SK-N-MC (cell line): Measurements from ENCODE around the gene AMY2B.
"Not testable (repeated sequence)": the region's sequence is repeated elsewhere in the genome, so short reads cannot be mapped to it uniquely, and the experiment has no call there.

Experiments
- DNase-seq: peaks from one replicate; pipeline ENCODE4 v3.0.0-alpha.2; 2011; ENCODE audit warnings: low read depth, low spot score
- H3K27ac ChIP-seq: fragments of 200-600 bp; sonication (generic); 2 replicates; pipeline ENCODE4 v1.5.1; 2016; ENCODE audit warnings: mixed run types
- H3K36me3 ChIP-seq: fragments of 200-600 bp; sonication (generic); 2 replicates; pipeline ENCODE4 v1.6.1; 2017; ENCODE audit warnings: antibody characterized with exemption, low read length, mixed read lengths; ENCODE audit not compliant: insufficient read depth
- H3K4me3 ChIP-seq: fragments of 200-600 bp; sonication (generic); 2 replicates; pipeline ENCODE4 v1.5.1; 2016
- H3K9ac ChIP-seq: fragments of 200-600 bp; sonication (generic); 2 replicates; pipeline ENCODE4 v1.8.0; 2017; ENCODE audit warnings: mixed run types, mixed read lengths; ENCODE audit not compliant: insufficient read length
- H3K9me3 ChIP-seq: fragments of 200-600 bp; sonication (generic); 2 replicates; pipeline ENCODE4 v1.6.1; 2017; ENCODE audit warnings: low read depth, mild to moderate bottlenecking, antibody characterized with exemption, low read length, moderate library complexity, mixed read lengths
- EZH2 ChIP-seq: fragments of 200-600 bp; sonication (generic); IDR thresholded peaks from one replicate; pipeline ENCODE4 v1.6.1; 2017; ENCODE audit warnings: antibody characterized with exemption
- FOXP2 ChIP-seq: optimal IDR thresholded peaks from 2 replicates; pipeline ENCODE3; 2011; ENCODE audit warnings: mild to moderate bottlenecking, moderate library complexity; ENCODE audit not compliant: insufficient read depth; ENCODE audit errors: extremely low read length, control extremely low read depth
- POLR2AphosphoS5 ChIP-seq: IDR thresholded peaks from 2 replicates; pipeline ENCODE4 v1.6.1; 2012; ENCODE audit warnings: mild to moderate bottlenecking, low read depth, low read length, borderline replicate concordance

AMY2B gene

DNA sequence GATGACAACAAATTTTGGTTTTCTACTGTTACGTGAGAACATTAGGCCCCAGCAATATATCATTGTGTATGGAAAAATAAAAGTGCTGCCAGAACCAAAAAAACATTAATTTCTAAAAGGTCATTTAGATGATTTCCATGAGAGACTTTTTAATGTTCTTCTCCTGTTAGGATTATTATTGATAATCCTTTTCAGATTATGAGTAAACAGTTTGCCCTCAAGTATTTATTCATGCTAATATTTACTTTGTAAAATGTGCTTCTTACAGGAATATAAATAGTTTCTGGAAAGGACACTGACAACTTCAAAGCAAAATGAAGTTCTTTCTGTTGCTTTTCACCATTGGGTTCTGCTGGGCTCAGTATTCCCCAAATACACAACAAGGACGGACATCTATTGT is at the start of gene AMY2B:
Gene AMY2B, plus strand, starts transcription at position 301 of the 400 bp plus-strand sequence. Its CDS starts 14 bp downstream, at position 315.
- DNase-seq, result not testable (repeated sequence)

DNA sequence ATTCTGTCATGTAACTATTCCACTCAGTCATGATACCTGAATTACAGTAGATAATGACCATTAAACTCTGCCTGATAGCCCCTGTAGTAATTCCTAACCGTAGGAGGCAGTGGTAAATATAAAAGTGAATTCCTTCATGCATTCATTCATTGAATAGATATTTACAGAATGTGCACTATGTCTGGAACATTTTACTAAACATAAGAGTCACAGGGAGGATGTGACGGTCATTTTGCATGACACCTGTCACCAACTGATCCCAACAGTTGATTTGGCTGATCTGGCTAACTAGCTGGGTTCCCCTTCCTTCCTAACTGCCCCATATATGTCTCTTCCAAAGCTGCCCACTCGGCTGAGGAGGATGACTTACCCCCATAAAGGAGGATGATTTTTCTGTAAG is 48.0 kb upstream of the AMY2B start:
- no peak overlapping the region for H3K27ac ChIP-seq
- H3K9me3 ChIP-seq, result no peaks in the 10 kb centered on the region
- no peak for DNase-seq
- no peak overlapping the region for H3K9ac ChIP-seq
- H3K4me3 ChIP-seq, result no peak overlapping the region
- peaks cover 8% of the 10 kb centered on the region for H3K36me3 ChIP-seq
- TF ChIP-seq POLR2AphosphoS5 (no peak), EZH2 (no peak), FOXP2 (no peak)

More for the DNA sequence above, at the start of gene AMY2B:
- H3K9ac ChIP-seq, H3K27ac ChIP-seq, H3K4me3 ChIP-seq, H3K36me3 ChIP-seq, H3K9me3 ChIP-seq: not testable (repeated sequence)

DNA sequence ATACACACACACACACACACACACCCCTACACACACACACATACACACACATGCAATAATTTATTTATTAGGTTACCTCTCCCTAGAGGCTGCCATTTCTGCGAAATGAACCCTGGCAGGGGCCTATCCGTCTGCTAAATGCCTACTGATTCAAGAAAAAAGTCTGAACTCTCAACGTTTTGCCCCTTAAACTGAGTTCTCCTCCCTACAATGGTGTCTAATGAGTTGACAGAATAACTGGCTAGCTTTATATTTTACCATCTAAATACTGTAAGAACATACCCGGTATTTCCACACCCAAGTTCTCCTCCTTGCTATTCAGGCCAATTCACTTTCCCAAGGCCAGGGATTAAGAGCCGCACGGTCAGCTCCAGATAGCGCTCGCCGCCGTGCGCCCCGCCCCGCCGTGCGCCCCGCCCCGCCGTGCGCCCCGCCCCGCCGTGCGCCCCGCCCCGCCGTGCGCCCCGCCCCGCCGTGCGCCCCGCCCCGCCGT is 46.2 kb upstream of the AMY2B start:
- DNase-seq, result peak; percentile 10
- TF ChIP-seq EZH2, result no peak
- TF ChIP-seq FOXP2, result no peak
- TF ChIP-seq POLR2AphosphoS5, result no peak
- Histone ChIP-seq H3K9ac (peak overlapping the region; percentile 61), H3K27ac (no peak overlapping the region), H3K9me3 (no peaks in the 10 kb centered on the region), H3K36me3 (peaks cover 24% of the 10 kb centered on the region), H3K4me3 (peak overlapping the region; percentile 80)

DNA sequence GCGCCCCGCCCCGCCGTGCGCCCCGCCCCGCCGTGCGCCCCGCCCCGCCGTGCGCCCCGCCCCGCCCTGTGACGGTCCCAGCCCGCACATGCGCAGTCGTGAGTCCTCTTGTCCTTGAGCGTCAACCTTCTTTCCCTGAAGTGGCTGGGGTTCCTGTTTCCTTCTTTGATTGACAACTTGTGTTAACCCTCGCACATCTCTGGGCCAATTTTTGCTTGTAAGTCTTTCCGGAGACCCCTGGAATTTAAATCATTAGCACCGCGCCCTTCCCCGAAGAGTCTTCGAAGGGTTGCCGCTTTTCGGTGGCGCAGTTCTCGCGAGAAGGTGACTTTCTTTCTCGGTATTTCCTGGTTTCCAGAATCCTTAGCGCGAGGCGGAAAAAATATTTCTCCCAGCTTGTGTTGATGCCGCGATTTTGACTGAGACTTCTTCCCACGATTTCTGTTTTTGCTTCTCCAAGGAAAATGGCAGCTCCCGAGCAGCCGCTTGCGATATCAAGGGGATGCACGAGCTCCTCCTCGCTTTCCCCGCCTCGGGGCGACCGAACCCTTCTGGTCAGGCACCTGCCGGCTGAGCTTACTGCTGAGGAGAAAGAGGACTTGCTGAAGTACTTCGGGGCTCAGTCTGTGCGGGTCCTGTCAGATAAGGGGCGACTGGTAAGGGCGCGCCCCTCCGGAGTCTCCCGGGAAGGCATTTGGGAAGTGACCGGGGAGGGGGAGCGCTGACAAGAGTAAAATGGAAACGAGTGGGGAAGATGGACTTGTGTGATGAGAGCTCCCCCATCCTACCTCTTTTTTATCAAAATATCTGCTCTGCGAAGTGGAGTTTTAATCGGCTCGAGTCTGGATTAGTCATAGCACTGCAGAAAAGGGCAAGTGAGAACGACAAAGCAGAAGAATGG is 45.5 kb upstream of the AMY2B start, which contains the start of gene RNPC3:
Gene RNPC3, plus strand, starts transcription at position 93 of the 901 bp plus-strand sequence. Its CDS starts 372 bp downstream, at position 465.
- Histone ChIP-seq H3K9ac (peak within 1 kb of the TSS; percentile 96), H3K36me3 (peaks cover 31% of the 10 kb centered on the region), H3K27ac (peak within 1 kb of the TSS; percentile 99), H3K4me3 (peak within 1 kb of the TSS; percentile 93), H3K9me3 (no peaks in the 10 kb centered on the region)
- DNase-seq, result peak; percentile 74
- TF ChIP-seq POLR2AphosphoS5, result peak; percentile 64; the same call in 1 of the 2 replicates
- no peak for TF ChIP-seq EZH2
- TF ChIP-seq FOXP2, result peak; percentile 28

DNA sequence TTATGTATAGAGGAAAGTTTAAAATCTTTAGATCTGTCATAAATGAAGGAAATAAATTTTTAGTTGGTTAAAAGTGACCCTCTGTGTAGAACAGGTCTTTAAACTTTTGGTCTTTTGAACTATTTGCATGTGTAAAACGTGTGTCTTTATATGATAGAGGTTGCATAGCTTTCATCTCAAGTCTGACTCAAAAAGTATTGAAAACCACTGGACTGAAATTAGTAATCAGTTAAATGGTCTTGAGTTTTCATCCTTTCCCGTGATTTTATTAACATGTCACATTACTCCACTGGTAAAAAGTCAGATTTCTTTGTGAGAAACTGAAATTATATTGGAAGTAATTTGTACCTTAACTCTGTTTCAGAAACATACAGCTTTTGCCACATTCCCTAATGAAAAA is 44.1 kb upstream of the AMY2B start:
- no peak for TF ChIP-seq EZH2
- TF ChIP-seq FOXP2, result no peak
- TF ChIP-seq POLR2AphosphoS5, result no peak
- peaks cover 42% of the 10 kb centered on the region for H3K36me3 ChIP-seq
- no peak overlapping the region for H3K27ac ChIP-seq
- H3K9ac ChIP-seq, result peak overlapping the region; percentile 96
- H3K4me3 ChIP-seq, result peak overlapping the region; percentile 93
- DNase-seq, result no peak
- H3K9me3 ChIP-seq, result no peaks in the 10 kb centered on the region

DNA sequence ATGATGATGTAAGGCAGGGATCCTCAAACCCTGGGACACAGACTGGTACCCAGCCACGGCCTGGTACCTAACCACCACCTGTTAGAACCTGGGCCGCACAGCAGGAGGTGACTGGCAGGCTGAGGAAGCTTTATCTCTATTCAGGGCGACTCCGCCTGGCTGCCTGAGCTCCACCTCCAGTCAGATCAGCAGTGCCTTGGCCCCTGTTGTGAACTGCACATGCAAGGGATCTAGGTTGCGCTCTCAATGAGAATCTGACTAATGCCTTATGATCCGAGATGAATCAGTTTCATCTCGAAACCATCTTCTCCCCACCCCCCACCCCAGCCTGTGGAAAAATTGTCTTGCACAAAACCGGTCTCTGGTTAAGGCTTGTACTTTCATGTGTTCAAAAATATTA is 41.6 kb upstream of the AMY2B start:
- TF ChIP-seq FOXP2 (no peak), POLR2AphosphoS5 (no peak), EZH2 (no peak)
- peaks cover 57% of the 10 kb centered on the region for H3K36me3 ChIP-seq
- no peak overlapping the region for H3K4me3 ChIP-seq
- H3K27ac ChIP-seq, result no peak overlapping the region
- DNase-seq, result no peak
- no peaks in the 10 kb centered on the region for H3K9me3 ChIP-seq
- H3K9ac ChIP-seq, result no peak overlapping the region

DNA sequence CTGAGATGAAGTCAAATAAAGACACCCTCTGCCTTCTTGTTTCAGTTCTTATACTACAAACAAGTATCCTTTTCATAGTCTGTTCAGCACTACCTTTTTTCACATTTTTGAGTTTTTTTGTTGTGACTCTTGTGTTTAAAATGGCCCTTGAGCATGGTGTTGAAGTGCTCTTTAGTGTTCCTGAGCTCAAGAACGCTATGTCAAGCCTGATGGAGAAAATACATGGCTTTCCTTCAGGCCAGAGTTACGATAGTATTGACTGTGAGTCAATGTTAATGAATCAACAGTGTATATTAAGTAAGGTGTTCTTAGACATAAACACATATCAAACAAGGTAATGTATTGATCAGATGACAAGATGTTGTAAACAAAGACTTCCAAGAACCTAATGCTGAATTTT is 33.2 kb upstream of the AMY2B start:
- TF ChIP-seq POLR2AphosphoS5 (no peak), FOXP2 (no peak), EZH2 (no peak)
- no peak for DNase-seq
- no peak overlapping the region for H3K9ac ChIP-seq
- peaks cover 73% of the 10 kb centered on the region for H3K36me3 ChIP-seq
- no peak overlapping the region for H3K4me3 ChIP-seq
- no peak overlapping the region for H3K27ac ChIP-seq
- no peaks in the 10 kb centered on the region for H3K9me3 ChIP-seq

DNA sequence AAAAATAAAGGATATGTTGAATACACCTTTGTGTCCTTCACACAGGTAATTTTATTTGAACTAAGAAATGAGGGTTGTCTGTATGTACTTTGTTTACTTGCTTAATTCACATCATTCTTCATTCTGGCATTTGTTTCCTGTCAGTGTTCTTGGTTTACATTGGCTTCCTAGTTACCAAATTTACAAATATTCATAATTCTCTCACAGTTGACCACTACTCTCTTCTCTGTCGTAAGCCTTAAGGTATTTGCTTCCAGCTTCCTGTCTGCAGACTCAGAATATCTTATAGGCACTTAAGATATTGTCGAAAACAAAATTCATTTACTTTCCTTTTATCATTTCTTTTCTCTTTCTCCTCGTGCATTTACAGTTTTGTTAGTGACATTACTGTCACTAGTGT is 30.0 kb upstream of the AMY2B start:
- DNase-seq, result no peak
- Histone ChIP-seq H3K9ac (no peak overlapping the region), H3K36me3 (peaks cover 75% of the 10 kb centered on the region), H3K9me3 (no peaks in the 10 kb centered on the region), H3K27ac (no peak overlapping the region), H3K4me3 (no peak overlapping the region)
- TF ChIP-seq POLR2AphosphoS5 (no peak), FOXP2 (no peak), EZH2 (no peak)
